Activated CD8-positive, alpha-beta T cell treated with anti-CD3 and anti-CD28 coated beads for 36 hours (primary cell): ENCODE measurements around the gene PYGM. TPM values are rescaled to one million over a fixed set of nuclear protein-coding genes. Genes with fewer than 3 reads are reported as not detected.

Experiments
- ATAC-seq: fragments of 200-7000 bp; cut with Tn5 transposase; one replicate; pipeline ENCODE4 v1.10.0; 2021; ENCODE audit warnings: mild to moderate bottlenecking, moderate library complexity
- CTCF ChIA-PET: fragments of 350-600 bp; sonication (Branson Sonifier 250); formaldehyde crosslinking; loops from one replicate; lab custom pipeline; 2021; ENCODE audit warnings: antibody characterized with exemption; lab: Charles Lee
- POLR2A ChIA-PET: fragments of 350-600 bp; sonication (Branson Sonifier 250); formaldehyde crosslinking; loops from one replicate; lab custom pipeline; 2021; ENCODE audit warnings: antibody characterized with exemption; lab: Charles Lee
- DNase-seq: peaks from one replicate; pipeline ENCODE4 v3.0.0-alpha.2; 2020
- H3K27ac Mint-ChIP-seq: one replicate; pipeline ENCODE4 v1.8.0; 2021; ENCODE audit warnings: mild to moderate bottlenecking, mixed read lengths
- H3K27me3 Mint-ChIP-seq: one replicate; pipeline ENCODE4 v1.8.0; 2021; ENCODE audit warnings: mixed read lengths
- H3K36me3 Mint-ChIP-seq: one replicate; pipeline ENCODE4 v1.8.0; 2021; ENCODE audit warnings: low read depth, mixed read lengths
- H3K4me1 Mint-ChIP-seq: one replicate; pipeline ENCODE4 v1.8.0; 2021; ENCODE audit warnings: low read depth, mixed read lengths
- H3K4me3 Mint-ChIP-seq: one replicate; pipeline ENCODE4 v1.8.0; 2021; ENCODE audit warnings: mild to moderate bottlenecking, moderate library complexity, mixed read lengths
- H3K9me3 Mint-ChIP-seq: one replicate; pipeline ENCODE4 v1.8.0; 2021; ENCODE audit warnings: mixed read lengths
- intact Hi-C: fragments of 100-400 bp; cut with micrococcal nuclease; formaldehyde crosslinking; loops from one replicate; pipeline ENCODE4 v1.10.0; 2022
- total RNA-seq, 2 experiments: library from RNA; stranded (reverse); gene quantifications; one replicate each; pipeline ENCODE4 v1.2.3, GENCODE V29; 2021
- TF ChIP-seq, protein P1 (sequence below): fragments of 200-600 bp; IDR thresholded peaks from one replicate; pipeline ENCODE4 v1.8.0; 2022; ENCODE audit warnings: antibody characterized with exemption, mild to moderate bottlenecking

Gene PYGM
- total RNA-seq, 2 experiments from 2014 or later, result 1.2 to 3.3 TPM

DNA sequence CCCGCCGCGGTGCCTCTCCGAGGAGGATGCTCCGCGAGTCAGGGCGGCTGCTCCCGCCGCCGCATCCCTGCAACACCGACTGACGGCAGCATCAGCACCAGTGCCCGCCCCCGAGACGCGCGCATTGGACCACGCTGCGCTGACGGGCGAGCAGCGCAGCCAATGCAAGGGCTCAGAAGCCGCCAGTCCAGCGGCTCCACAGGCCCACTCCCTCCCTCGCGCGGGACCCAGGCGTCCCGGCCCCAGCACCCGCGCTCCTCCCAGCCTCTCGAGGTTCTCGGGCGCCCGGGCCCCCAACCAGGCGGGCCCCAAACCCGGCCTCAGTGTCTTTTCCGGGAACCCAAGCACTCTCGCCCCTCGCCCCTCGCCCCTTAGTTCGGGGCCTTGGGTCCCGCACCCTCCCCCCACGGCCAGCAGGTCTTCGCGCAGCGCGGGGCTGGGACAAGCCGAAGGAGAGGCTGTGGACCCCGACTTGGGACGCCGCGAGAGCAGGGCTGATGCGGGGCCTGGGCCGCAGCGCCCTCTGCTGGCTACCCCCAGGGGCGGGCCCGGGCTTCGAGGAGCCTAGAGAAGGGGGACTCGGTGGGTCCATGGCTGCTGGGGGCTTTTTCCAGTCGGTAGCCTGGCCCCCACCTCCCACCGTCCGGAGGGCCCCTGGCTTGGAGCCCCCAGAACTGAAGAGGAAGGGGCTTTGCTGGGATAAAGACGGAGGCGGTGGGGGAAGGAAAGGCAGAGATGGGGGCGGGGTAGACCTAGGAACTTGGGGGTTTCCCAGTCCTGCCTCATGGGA is 36.5 kb downstream of the PYGM start, which contains the start of gene NRXN2:
TSS of gene NRXN2 (minus strand) at position 81 of the 790 bp plus-strand sequence. CDS start 9,498 bp downstream, outside the sequence.
- CTCF ChIA-PET, result interaction anchor here (1.0 kb wide), 1 partner anchor 34 kb away, joined by 3 read pairs; no protein-coding TSS in a partner anchor
- DNase-seq (peak; percentile 89), ATAC-seq (peak; percentile 97)
- H3K4me1 Mint-ChIP-seq, result peaks cover 18% of the 10 kb centered on the region
- peak within 1 kb of the TSS; percentile 62 for H3K4me3 Mint-ChIP-seq
- no peaks in the 10 kb centered on the region for H3K9me3 Mint-ChIP-seq
- POLR2A ChIA-PET, result no interaction called here
- no peaks in the 10 kb centered on the region for H3K36me3 Mint-ChIP-seq
- TF ChIP-seq, protein P1, sequence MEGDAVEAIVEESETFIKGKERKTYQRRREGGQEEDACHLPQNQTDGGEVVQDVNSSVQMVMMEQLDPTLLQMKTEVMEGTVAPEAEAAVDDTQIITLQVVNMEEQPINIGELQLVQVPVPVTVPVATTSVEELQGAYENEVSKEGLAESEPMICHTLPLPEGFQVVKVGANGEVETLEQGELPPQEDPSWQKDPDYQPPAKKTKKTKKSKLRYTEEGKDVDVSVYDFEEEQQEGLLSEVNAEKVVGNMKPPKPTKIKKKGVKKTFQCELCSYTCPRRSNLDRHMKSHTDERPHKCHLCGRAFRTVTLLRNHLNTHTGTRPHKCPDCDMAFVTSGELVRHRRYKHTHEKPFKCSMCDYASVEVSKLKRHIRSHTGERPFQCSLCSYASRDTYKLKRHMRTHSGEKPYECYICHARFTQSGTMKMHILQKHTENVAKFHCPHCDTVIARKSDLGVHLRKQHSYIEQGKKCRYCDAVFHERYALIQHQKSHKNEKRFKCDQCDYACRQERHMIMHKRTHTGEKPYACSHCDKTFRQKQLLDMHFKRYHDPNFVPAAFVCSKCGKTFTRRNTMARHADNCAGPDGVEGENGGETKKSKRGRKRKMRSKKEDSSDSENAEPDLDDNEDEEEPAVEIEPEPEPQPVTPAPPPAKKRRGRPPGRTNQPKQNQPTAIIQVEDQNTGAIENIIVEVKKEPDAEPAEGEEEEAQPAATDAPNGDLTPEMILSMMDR, result peak; percentile 99
- peak within 1 kb of the TSS; percentile 59 for H3K27ac Mint-ChIP-seq
- intact Hi-C loops, result loop anchor here (5.0 kb wide), 1 partner anchor 36 kb away; no protein-coding TSS in a partner anchor
- peaks cover 15% of the 10 kb centered on the region for H3K27me3 Mint-ChIP-seq

DNA sequence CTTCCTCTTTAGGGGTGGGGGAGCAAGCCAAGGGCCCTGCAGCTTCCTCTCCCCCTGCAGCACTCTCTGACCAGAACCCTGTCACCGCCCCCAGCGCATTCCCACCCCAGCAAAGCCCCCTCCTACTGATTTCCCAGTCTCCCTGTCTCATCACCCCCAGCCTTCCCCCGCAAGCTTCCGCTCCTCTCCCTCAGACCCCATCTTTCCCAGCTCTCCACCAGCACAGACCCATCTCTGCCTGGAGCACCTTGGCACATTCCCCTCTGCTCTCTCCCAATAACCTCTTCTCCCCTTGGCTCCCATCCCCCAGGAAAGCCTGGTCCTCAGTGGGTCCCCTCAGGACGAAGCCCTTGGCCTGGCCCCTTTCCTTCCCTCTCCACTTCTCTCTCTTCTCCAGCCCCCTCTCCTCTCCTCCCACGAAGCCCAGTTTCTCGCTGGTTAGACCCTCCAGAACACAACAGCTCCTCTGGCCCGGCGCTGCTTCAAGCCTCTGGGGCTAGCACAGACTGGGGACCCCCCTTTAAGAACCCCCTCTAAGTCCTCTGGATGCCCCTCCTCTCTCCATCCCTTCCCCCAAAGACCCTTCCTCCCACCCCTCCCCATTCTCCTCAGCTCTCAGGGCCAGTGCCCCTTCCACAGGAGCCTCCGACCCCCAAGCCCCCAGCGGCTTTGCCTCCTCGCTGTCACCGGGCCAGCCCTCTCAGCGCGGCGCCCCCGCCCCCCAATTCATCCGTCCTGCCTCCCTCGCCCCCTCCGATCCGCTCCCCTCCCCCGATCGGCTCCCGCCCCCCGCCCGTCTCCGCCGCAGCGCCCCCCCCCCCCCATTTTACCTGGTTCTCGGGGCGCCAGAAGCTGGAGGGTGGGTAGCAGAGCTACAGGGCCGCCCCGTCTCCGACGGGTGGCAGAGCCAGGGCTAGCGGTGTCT is 37.4 kb downstream of the PYGM start:
- H3K27me3 Mint-ChIP-seq, result peaks cover 17% of the 10 kb centered on the region
- POLR2A ChIA-PET, result interaction anchor here (0.7 to 1.1 kb wide), 2 partner anchors 8 to 18 kb away, joined by 3 to 5 read pairs; no protein-coding TSS in a partner anchor
- DNase-seq (no peak), ATAC-seq (no peak)
- no peaks in the 10 kb centered on the region for H3K9me3 Mint-ChIP-seq
- H3K27ac Mint-ChIP-seq, result no peak overlapping the region
- intact Hi-C loops, result loop anchor here (5.0 kb wide), 1 partner anchor 35 kb away; no protein-coding TSS in a partner anchor
- H3K4me1 Mint-ChIP-seq, result peaks cover 18% of the 10 kb centered on the region
- H3K4me3 Mint-ChIP-seq, result peak overlapping the region; percentile 22
- TF ChIP-seq, protein P1, result no peak
- H3K36me3 Mint-ChIP-seq, result no peaks in the 10 kb centered on the region
- CTCF ChIA-PET, result interaction anchor here (0.9 to 1.2 kb wide), 3 partner anchors 18 to 34 kb away, joined by 6 to 9 read pairs (median 7); no protein-coding TSS in a partner anchor

DNA sequence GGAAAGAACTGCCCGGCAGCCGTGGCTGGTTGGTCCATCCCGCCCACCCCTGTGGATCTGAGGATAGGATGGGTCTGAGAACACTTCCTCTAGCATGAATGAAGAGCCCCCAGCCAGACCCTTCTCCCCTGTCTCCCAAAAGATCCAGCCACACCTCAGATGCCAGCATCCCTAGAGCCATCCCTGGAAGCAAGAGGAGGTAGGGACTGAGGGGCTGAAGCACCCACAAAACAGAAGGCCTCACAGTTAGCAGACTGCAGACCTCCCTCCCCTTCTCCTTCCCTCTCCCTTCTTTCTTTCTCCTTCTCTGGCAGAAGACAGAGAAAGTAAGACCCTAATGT is 38.4 kb downstream of the PYGM start:
- ATAC-seq, result no peak
- CTCF ChIA-PET, result interaction anchor here (1.2 kb wide), 1 partner anchor 33 kb away, joined by 7 read pairs; no protein-coding TSS in a partner anchor
- Mint-ChIP-seq H3K4me1 (peaks cover 18% of the 10 kb centered on the region), H3K36me3 (no peaks in the 10 kb centered on the region), H3K27me3 (peaks cover 24% of the 10 kb centered on the region), H3K4me3 (no peak overlapping the region), H3K9me3 (no peaks in the 10 kb centered on the region), H3K27ac (no peak overlapping the region)
- intact Hi-C loops, result loop anchor here (5.0 kb wide), 1 partner anchor 34 kb away; no protein-coding TSS in a partner anchor
- TF ChIP-seq, protein P1, result no peak
- POLR2A ChIA-PET, result interaction anchor here (1.1 kb wide), 1 partner anchor 17 kb away, joined by 5 read pairs; no protein-coding TSS in a partner anchor
- DNase-seq, result no peak

DNA sequence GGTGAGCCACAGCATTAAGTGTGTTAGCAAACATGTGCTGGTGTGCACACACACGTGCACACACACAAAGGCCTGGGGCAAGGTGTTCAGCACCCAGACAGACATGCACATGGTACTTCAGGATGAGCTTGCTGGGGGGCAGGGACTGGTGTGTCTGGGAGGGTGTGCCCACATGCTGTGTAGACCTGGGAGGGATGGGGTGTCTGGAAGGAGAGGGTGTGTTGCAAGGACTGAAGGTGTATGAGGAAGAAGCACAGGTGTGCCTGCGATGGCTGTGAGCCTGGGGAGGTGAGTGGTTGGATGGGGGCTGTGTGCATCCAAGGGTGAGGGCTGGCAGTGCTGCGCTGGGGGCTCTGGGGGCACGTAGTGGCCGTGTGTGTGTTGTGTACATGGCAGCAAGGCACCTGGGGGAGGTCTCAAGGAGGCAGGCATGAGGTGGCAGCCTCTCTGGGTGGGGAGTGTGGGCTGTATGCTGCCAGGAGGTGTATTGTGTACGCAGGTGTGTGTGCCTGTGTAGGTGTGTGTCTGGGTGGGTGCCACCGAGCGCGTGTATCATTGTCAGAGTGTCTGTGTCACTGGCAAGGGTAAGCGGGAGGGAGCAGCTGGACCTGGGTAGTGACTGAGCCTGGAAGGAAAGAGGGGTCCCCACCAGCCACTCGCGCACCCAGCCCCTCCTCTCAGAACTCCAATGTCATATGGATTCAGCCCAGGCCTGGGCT is 39.0 kb downstream of the PYGM start:
- DNase-seq, result no peak
- POLR2A ChIA-PET, result no interaction called here
- no peaks in the 10 kb centered on the region for H3K9me3 Mint-ChIP-seq
- no peak for ATAC-seq
- H3K4me1 Mint-ChIP-seq, result peaks cover 18% of the 10 kb centered on the region
- no peaks in the 10 kb centered on the region for H3K36me3 Mint-ChIP-seq
- TF ChIP-seq, protein P1, result no peak
- peaks cover 29% of the 10 kb centered on the region for H3K27me3 Mint-ChIP-seq
- no peak overlapping the region for H3K27ac Mint-ChIP-seq
- H3K4me3 Mint-ChIP-seq, result no peak overlapping the region
- intact Hi-C loops, result loop anchor here (5.0 kb wide), 1 partner anchor 33 kb away; no protein-coding TSS in a partner anchor
- CTCF ChIA-PET, result no interaction called here
